H1 (cell line): ENCODE data around the gene NELL1. TPM values are rescaled to one million over a fixed set of nuclear protein-coding genes. Genes with fewer than 3 reads are reported as not detected.

ENCODE experiments used
- ATF2 ChIP-seq: IDR thresholded peaks from 2 replicates; pipeline ENCODE4 v1.6.1; 2012; ENCODE audit warnings: low read length, inconsistent platforms
- BCL11A ChIP-seq, 2 experiments: IDR thresholded peaks; one replicate each; pipeline ENCODE4 v1.6.1; 2011; ENCODE audit warnings: low read depth in 2 of 2, low read length in 2 of 2, mild to moderate bottlenecking in 2 of 2
- EZH2 ChIP-seq: fragments of 200-600 bp; sonication (generic); IDR thresholded peaks from 2 replicates; pipeline ENCODE4 v1.7.1; 2012; ENCODE audit warnings: low read depth, mild to moderate bottlenecking, moderate library complexity, low read length, inconsistent platforms; ENCODE audit not compliant: severe bottlenecking
- PHF8 ChIP-seq: fragments of 200-600 bp; sonication (generic); conservative IDR thresholded peaks from 2 replicates; pipeline ENCODE4 v1.7.1; 2012; ENCODE audit warnings: low read depth, mild to moderate bottlenecking, inconsistent platforms, low read length, moderate library complexity
- RAD21 ChIP-seq, 2 experiments: IDR thresholded peaks in 1 of 2; conservative IDR thresholded peaks in 1 of 2; 2 replicates each; pipeline ENCODE4 v1.6.1; 2011; ENCODE audit warnings: low read depth in 2 of 2, low read length in 2 of 2, improper control_type of control experiment in 1 of 2, inconsistent platforms in 1 of 2, mild to moderate bottlenecking in 1 of 2, moderate library complexity in 1 of 2
- TAF7 ChIP-seq: optimal IDR thresholded peaks from 2 replicates; pipeline ENCODE3; 2011; ENCODE audit warnings: low read depth, mild to moderate bottlenecking, inconsistent platforms, low read length, moderate library complexity, borderline replicate concordance
- TCF12 ChIP-seq: IDR thresholded peaks from 2 replicates; pipeline ENCODE4 v1.6.1; 2011; ENCODE audit warnings: low read depth, mild to moderate bottlenecking, low read length
- polyA plus RNA-seq, 7 experiments: library from polyadenylated mRNA; depleted of rRNA in 3 of 7; stranded (reverse) in 5 of 7; unstranded in 2 of 7; fragments of >200 nt in 5 of 7; fragments of 200-250 nt in 2 of 7; gene quantifications; 1 replicate in 5 of 7; 2 replicates in 1 of 7; 4 replicates in 1 of 7; pipeline versions ENCODE4 v1.2.1 to v1.2.3, GENCODE V29; 2011 to 2013; ENCODE audit warnings: missing spikeins in 2 of 7, mixed read lengths in 2 of 7
- total RNA-seq: library from RNA; stranded (reverse); fragmentation: NEBNext Ultra II Directional; extraction: Animal tissue kit (Norgen Biotek cat#: 25700); gene quantifications from 2 replicates; pipeline ENCODE4 v1.2.1, GENCODE V29; 2021

NELL1 gene
- total and polyA plus RNA-seq, 2 of the 8 experiments (the other 6 are each of a cell fraction or from before 2014, with no cell fraction given) = 0.21 TPM; not detected in 1

GRCh38 chr11:20933958-20934357 is 264.6 kb downstream of the NELL1 start (continued):
- no peak for TF ChIP-seq RAD21 (IDR thresholded peaks at IDR 0.05 in 1 of 2, conservative IDR thresholded peaks at IDR 0.05 in 1 of 2; ENCODE audit: low read depth in 2 of 2, low read length in 2 of 2)
- no peak for TF ChIP-seq ATF2
- TF ChIP-seq TAF7 = no peak
- TF ChIP-seq BCL11A (IDR thresholded peaks at IDR 0.05; ENCODE audit: low read depth in 2 of 2, low read length in 2 of 2) = no peak
- no peak for TF ChIP-seq PHF8
- TF ChIP-seq EZH2 = no peak
- no peak for TF ChIP-seq TCF12
